NB4 (cell line): Measurements from ENCODE around the gene DIO1.

ENCODE experiments used
- CTCF ChIP-seq: IDR thresholded peaks from one replicate; pipeline ENCODE4 v1.5.1; 2012; ENCODE audit warnings: low read depth, low read length
- MYC ChIP-seq: IDR thresholded peaks from 2 replicates; pipeline ENCODE4 v1.6.1; 2011; ENCODE audit warnings: low read depth, low read length
- POLR2A ChIP-seq: IDR thresholded peaks from 2 replicates; pipeline ENCODE4 v1.6.1; 2011; ENCODE audit warnings: mild to moderate bottlenecking; ENCODE audit not compliant: insufficient read length; ENCODE audit errors: extremely low read depth

GRCh38 chr1:53889304-53890298, 4.4 kb upstream of the DIO1 start, which contains the start of gene YIPF1:
- TF ChIP-seq MYC: no peak
- TF ChIP-seq CTCF: no peak
- peak; percentile 37 for TF ChIP-seq POLR2A
